GM12872 (cell line): ENCODE measurements around the gene SEC14L3.

Experiments used
- CTCF ChIP-seq: IDR thresholded peaks from 3 replicates; pipeline ENCODE4 v1.5.1; 2011; ENCODE audit warnings: low read depth, mild to moderate bottlenecking, low read length, moderate library complexity; ENCODE audit not compliant: insufficient read depth

Gene SEC14L3

GRCh38 chr22:30486118-30486517 lies 14.3 kb upstream of the SEC14L3 start:
- no peak for TF ChIP-seq CTCF

DNA sequence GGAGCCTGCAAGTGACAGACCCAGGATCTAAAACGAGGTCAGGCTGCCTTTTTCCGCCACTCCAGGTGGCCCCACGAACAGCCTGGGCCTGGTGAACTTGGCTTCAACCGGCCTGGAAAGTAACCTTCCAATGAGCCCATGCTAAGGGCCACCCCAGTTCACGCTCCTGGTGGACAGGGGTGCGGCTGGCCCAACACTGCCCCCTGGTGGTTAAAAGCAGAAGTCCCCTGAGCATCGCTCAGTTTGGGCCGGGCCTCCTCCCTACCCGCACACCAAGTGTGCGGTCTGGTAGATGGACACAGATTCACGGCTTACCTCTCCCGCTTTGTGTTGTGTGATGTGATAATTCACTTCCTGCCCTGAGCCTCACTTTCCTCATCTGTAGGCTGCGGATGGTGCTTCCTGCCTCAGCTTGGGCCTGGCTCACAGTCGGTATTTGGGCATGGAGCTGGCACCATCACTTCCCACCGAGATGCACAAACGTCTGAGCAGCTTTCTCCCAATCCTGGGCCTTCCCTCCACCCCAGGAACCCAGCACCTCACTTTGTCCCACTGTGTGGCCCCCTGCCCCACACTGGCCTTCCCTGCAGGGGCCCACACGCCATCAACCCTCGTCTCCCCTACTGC lies 13.7 kb upstream of the SEC14L3 start:
- TF ChIP-seq CTCF, result peak; percentile 94

GRCh38 chr22:30483169-30483568 lies 11.4 kb upstream of the SEC14L3 start:
- TF ChIP-seq CTCF, result no peak

DNA sequence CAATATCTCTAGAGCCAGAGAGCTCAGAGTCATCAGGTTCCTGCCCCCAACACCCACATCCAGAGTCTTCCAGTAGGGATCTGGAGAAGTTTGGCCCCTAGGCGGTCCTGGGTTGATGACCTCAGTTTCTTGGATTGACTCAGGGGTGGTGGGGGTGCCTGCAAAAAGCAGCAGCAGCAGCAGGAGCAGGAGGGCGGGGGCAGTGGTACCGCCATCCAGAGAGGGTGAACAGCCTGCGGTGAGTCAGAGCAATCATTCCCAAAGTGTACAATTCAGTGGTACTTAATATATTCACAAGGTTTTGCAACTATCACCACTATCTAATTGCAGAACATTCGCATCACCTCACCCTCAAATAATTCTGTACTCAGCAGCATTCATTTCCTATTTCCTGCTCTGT lies 9.9 kb upstream of the SEC14L3 start:
- TF ChIP-seq CTCF, result no peak

- no peak for TF ChIP-seq CTCF
Observed at GRCh38 chr22:30479981-30480380, 8.2 kb upstream of the SEC14L3 start.

GRCh38 chr22:30474683-30475424 lies 3.0 kb upstream of the SEC14L3 start:
- no peak for TF ChIP-seq CTCF

GRCh38 chr22:30474121-30474520 lies 2.3 kb upstream of the SEC14L3 start:
- TF ChIP-seq CTCF, result no peak
